ENCODE data around the gene TMEM221.

The TMEM221 gene

DNA sequence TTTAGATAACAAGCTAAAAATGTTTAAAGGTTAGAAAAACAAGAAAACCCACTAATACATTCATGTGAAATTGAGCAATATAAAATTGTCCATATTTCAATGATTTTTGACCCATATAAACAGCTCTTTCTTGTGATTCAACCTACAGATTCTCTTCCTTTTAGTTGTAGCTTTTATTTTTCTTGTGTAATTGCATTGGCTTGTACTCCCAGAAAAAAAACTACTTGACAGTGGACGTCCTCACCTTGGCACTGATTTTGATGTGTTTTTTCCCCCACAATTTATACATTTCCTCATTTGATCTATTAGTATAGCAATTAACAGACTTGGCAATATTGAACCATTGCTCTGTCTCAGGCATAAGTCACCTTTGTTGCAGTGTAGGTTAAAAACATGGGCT is 59.2 kb downstream of the TMEM221 start:
- Mint-ChIP-seq H3K4me1 (peaks cover 12% of the 10 kb centered on the region), H3K36me3 (no peaks in the 10 kb centered on the region), H3K4me3 (no peak overlapping the region), H3K9me3 (no peaks in the 10 kb centered on the region), H3K27me3 (no peaks in the 10 kb centered on the region), H3K27ac (no peak overlapping the region)

- Mint-ChIP-seq H3K9me3 (no peaks in the 10 kb centered on the region), H3K27ac (no peak overlapping the region), H3K4me1 (peaks cover 9% of the 10 kb centered on the region), H3K27me3 (no peaks in the 10 kb centered on the region), H3K4me3 (no peak overlapping the region), H3K36me3 (no peaks in the 10 kb centered on the region)
Observed at GRCh38 chr19:17385878-17386611, 62.4 kb downstream of the TMEM221 start.

Data from activated naive CD4-positive, alpha-beta T cell treated with anti-CD3 and anti-CD28 coated beads, Interleukin-2, amount 50 U/mL, for 24 hours (primary cell).